CD4-positive, alpha-beta T cell treated with Interleukin-21 for 1 hour (primary cell): ENCODE results near the gene OR7A5.
"Not testable (repeated sequence)": the region's sequence is repeated elsewhere in the genome, so short reads cannot be mapped to it uniquely, and the experiment has no call there.

Experiments used
- DNase-seq: peaks from one replicate; pipeline ENCODE4 v3.0.0-alpha.2; 2020

Gene OR7A5

GRCh38 chr19:14783410-14783998 is 51.5 kb downstream of the OR7A5 start:
- not testable (repeated sequence) for DNase-seq

DNA sequence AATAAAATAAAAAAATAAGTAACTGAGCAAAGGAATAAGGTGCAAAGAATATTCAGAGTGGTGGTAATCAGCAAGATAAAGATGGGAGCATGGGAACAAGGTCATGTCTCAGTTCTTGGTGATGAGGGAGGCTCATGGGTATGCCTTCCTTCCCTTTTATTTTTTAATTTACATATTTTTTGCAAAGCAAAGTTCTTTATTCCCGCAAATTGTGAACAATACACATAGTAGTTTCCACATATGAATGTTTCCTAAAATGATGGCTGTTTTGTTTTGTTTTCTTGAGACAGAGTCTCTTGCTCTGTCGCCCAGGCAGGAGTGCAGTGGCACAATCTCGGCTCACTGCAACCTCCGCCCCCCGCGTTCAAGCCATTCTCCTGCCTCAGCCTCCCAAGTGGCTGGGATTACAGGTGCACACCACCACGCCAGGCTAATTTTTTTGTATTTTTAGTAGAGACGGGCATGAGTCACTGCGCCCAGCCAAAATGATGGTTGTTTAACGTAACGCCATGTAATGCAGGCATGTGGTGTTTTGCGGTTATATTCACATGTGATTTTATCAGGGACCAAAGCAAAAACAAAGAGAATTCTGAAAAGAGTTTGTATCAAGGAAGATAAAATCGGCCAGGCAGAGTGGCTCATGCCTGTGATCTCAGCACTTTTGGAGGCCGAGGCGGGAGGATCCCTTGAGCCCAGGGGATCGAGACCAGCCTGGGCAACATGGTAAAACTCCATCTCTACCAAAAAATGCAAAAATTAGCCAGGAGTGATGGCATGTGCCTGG is 52.2 kb downstream of the OR7A5 start:
- no peak for DNase-seq

GRCh38 chr19:14781713-14782536 is 53.1 kb downstream of the OR7A5 start:
- DNase-seq: not testable (repeated sequence)

DNA sequence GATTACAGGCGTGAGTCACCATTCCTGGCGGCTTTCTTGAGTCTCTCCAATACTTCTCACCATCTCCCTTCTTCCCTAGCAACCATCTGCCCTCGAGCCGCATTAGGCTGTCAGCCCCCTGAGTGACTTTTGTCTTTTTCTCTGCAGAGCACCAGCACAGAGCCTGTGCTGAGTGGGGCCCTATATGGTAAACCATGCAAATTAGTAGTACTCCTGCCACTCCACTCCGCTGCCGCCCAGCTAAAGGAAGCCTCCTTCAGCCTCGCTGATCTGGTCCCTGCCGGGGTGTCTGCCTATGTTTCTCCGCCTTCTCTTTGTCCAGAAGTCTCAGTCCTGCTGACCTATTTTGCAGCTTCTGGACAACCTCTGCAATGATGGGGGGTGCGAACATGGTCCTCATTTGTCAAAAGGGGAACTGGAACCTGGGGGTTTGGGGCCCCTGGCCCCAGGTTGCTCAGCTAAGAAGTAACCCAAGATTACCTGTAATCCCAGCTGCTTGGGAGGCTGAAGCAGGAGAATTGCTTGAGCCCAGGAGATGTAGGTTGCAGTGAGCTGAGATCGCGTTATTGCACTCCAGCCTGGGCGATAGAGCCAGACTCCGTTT is 54.3 kb downstream of the OR7A5 start:
- not testable (repeated sequence) for DNase-seq

DNA sequence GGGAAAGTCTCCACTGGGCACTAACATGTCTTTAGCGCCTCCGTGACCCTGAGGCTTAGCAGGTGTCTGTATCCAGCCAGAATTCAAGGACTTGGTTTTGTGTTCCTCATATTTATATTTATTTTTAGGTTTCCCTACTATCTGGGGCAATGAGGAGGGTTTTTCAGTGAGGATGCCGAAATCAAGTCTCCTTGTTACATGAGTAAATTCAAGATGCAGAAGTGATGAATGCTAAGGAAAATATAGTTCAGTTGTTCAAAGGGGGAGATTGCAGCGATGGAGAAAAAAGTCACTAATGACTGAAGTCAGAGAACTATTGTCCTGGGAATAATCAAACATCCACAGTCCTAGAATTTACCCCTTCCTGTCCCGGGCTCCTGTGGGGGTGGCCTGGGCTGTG is 55.8 kb downstream of the OR7A5 start:
- DNase-seq: no peak

GRCh38 chr19:14778110-14778845 is 56.7 kb downstream of the OR7A5 start, which contains the start of gene ADGRE2:
TSS of gene ADGRE2 (minus strand) at chr19:14778560. CDS start at chr19:14776756, 1,804 bp downstream.
- DNase-seq: not testable (repeated sequence)

DNA sequence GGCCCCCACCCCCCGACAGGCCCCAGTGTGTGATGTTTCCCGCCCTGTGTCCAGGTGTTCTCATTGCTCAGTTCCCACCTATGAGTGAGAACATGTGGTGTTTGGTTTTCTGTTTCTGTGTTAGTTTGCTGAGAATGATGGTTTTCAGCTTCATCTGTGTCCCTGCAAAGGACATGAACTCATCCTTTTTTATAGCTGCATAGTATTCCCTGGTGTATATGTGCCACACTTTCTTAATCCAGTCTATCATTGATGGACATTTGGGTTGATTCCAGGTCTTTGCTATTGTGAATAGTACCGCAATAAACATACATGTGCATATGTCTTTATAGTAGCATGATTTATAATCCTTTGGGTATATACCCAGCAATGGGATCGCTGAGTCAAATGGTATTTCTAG is 57.3 kb downstream of the OR7A5 start:
- DNase-seq: not testable (repeated sequence)
